ENCODE results near the gene BUB1B.

BUB1B gene

GRCh38 chr15:40229316-40229715 lies 68.4 kb downstream of the BUB1B start:
- Histone ChIP-seq H2BK12ac (ENCODE audit: low read length in 2 of 2) (no peak overlapping the region), H3K36me3 (ENCODE audit: control insufficient read depth in 1 of 2, insufficient read depth in 2 of 2, low read depth in 1 of 2, low read length in 2 of 2) (peaks cover 0 to 3% of the 10 kb centered on the region in 2 experiments), H3K18ac (ENCODE audit: low read depth in 1 of 2, low read length in 2 of 2) (no peak overlapping the region), H3K14ac (ENCODE audit: low read length in 2 of 2) (no peak overlapping the region), H3K27me3 (ENCODE audit: control insufficient read depth in 1 of 2, insufficient read depth in 1 of 2, low read length in 2 of 2) (no peaks in the 10 kb centered on the region), H4K8ac (ENCODE audit: low read length) (no peak overlapping the region), H3K9ac (ENCODE audit: low read length) (no peak overlapping the region), H2BK5ac (ENCODE audit: low read depth, low read length, poor library complexity, severe bottlenecking) (no peak overlapping the region), H2BK120ac (ENCODE audit: low read depth, low read length) (no peak overlapping the region), H4K91ac (ENCODE audit: low read length) (no peak overlapping the region), H3K4me2 (ENCODE audit: low read length, poor library complexity, severe bottlenecking) (no peak overlapping the region), H3K4me3 (ENCODE audit: insufficient read depth in 1 of 2, low read depth in 1 of 2, low read length in 2 of 2) (no peak overlapping the region), H3K4ac (ENCODE audit: low read depth in 1 of 2, low read length in 2 of 2) (no peak overlapping the region), H3K9me3 (ENCODE audit: control insufficient read depth, low read length) (no peaks in the 10 kb centered on the region), H3K23ac (ENCODE audit: low read length in 2 of 2) (no peak overlapping the region), H2AK5ac (ENCODE audit: low read length, severe bottlenecking) (no peak overlapping the region), H3K27ac (ENCODE audit: low read length, poor library complexity, severe bottlenecking) (no peak overlapping the region), H2AFZ (ENCODE audit: low read depth, low read length) (no peak overlapping the region), H2BK15ac (ENCODE audit: low read depth, poor library complexity, severe bottlenecking) (no peak overlapping the region), H3K4me1 (ENCODE audit: control insufficient read depth, insufficient read depth, low read depth, low read length) (no peaks in the 10 kb centered on the region), H3K79me1 (replicated peaks; ENCODE audit: low read length, poor library complexity, severe bottlenecking) (peaks cover 1% of the 10 kb centered on the region)
- DNase-seq: no peak
- 100% methylated on average over 4 of the region's 5 CpGs for WGBS

GRCh38 chr15:40229956-40230355 lies 69.1 kb downstream of the BUB1B start:
- no peak overlapping the region for H3K23ac ChIP-seq (ENCODE audit: low read length in 2 of 2)
- no peak overlapping the region for H3K9ac ChIP-seq (ENCODE audit: low read length)
- no peak overlapping the region for H3K14ac ChIP-seq (ENCODE audit: low read length in 2 of 2)
- no peak overlapping the region for H2BK12ac ChIP-seq (ENCODE audit: low read length in 2 of 2)
- H2BK5ac ChIP-seq (ENCODE audit: low read depth, low read length, poor library complexity, severe bottlenecking): no peak overlapping the region
- no peak overlapping the region for H3K27ac ChIP-seq (ENCODE audit: low read length, poor library complexity, severe bottlenecking)
- no peak overlapping the region for H3K4me3 ChIP-seq (ENCODE audit: insufficient read depth in 1 of 2, low read depth in 1 of 2, low read length in 2 of 2)
- H2BK120ac ChIP-seq (ENCODE audit: low read depth, low read length): no peak overlapping the region
- no peak overlapping the region for H2BK15ac ChIP-seq (ENCODE audit: low read depth, poor library complexity, severe bottlenecking)
- no peak overlapping the region for H4K91ac ChIP-seq (ENCODE audit: low read length)
- H3K9me3 ChIP-seq (ENCODE audit: control insufficient read depth, low read length): no peaks in the 10 kb centered on the region
- no CpG with 5 or more reads among the region's 1 CpG for WGBS
- H3K4ac ChIP-seq (ENCODE audit: low read depth in 1 of 2, low read length in 2 of 2): no peak overlapping the region
- no peak overlapping the region for H4K8ac ChIP-seq (ENCODE audit: low read length)
- H2AFZ ChIP-seq (ENCODE audit: low read depth, low read length): no peak overlapping the region
- H3K18ac ChIP-seq (ENCODE audit: low read depth in 1 of 2, low read length in 2 of 2): no peak overlapping the region
- H2AK5ac ChIP-seq (ENCODE audit: low read length, severe bottlenecking): no peak overlapping the region
- peaks cover 1% of the 10 kb centered on the region for H3K79me1 ChIP-seq (replicated peaks; ENCODE audit: low read length, poor library complexity, severe bottlenecking)
- H3K36me3 ChIP-seq (ENCODE audit: control insufficient read depth in 1 of 2, insufficient read depth in 2 of 2, low read depth in 1 of 2, low read length in 2 of 2): peaks cover 0 to 3% of the 10 kb centered on the region in 2 experiments
- H3K4me1 ChIP-seq (ENCODE audit: control insufficient read depth, insufficient read depth, low read depth, low read length): no peaks in the 10 kb centered on the region
- no peak for DNase-seq
- H3K27me3 ChIP-seq (ENCODE audit: control insufficient read depth in 1 of 2, insufficient read depth in 1 of 2, low read length in 2 of 2): no peaks in the 10 kb centered on the region
- no peak overlapping the region for H3K4me2 ChIP-seq (ENCODE audit: low read length, poor library complexity, severe bottlenecking)

GRCh38 chr15:40232625-40233070 lies 71.8 kb downstream of the BUB1B start:
- H3K27ac ChIP-seq (ENCODE audit: low read length, poor library complexity, severe bottlenecking): no peak overlapping the region
- peak overlapping the region; percentile 69 for H4K8ac ChIP-seq (ENCODE audit: low read length)
- H3K9ac ChIP-seq (ENCODE audit: low read length): peak overlapping the region; percentile 52
- no peak for DNase-seq
- peak overlapping the region in 1 of 2 experiments; percentile 1 for H3K18ac ChIP-seq (ENCODE audit: low read depth in 1 of 2, low read length in 2 of 2)
- H2BK5ac ChIP-seq (ENCODE audit: low read depth, low read length, poor library complexity, severe bottlenecking): no peak overlapping the region
- no peak overlapping the region for H2BK12ac ChIP-seq (ENCODE audit: low read length in 2 of 2)
- H4K91ac ChIP-seq (ENCODE audit: low read length): peak overlapping the region; percentile 36
- H3K9me3 ChIP-seq (ENCODE audit: control insufficient read depth, low read length): no peaks in the 10 kb centered on the region
- peaks cover 0 to under 1% of the 10 kb centered on the region in 2 experiments for H3K27me3 ChIP-seq (ENCODE audit: control insufficient read depth in 1 of 2, insufficient read depth in 1 of 2, low read length in 2 of 2)
- H2BK15ac ChIP-seq (ENCODE audit: low read depth, poor library complexity, severe bottlenecking): no peak overlapping the region
- H3K14ac ChIP-seq (ENCODE audit: low read length in 2 of 2): no peak overlapping the region
- H3K4me1 ChIP-seq (ENCODE audit: control insufficient read depth, insufficient read depth, low read depth, low read length): no peaks in the 10 kb centered on the region
- H2BK120ac ChIP-seq (ENCODE audit: low read depth, low read length): no peak overlapping the region
- no peak overlapping the region for H2AK5ac ChIP-seq (ENCODE audit: low read length, severe bottlenecking)
- no peak overlapping the region for H3K4me2 ChIP-seq (ENCODE audit: low read length, poor library complexity, severe bottlenecking)
- WGBS: 62% methylated on average over 7 of the region's 7 CpGs
- peak overlapping the region; percentile 3 for H2AFZ ChIP-seq (ENCODE audit: low read depth, low read length)
- H3K23ac ChIP-seq (ENCODE audit: low read length in 2 of 2): no peak overlapping the region
- no peak overlapping the region for H3K4me3 ChIP-seq (ENCODE audit: insufficient read depth in 1 of 2, low read depth in 1 of 2, low read length in 2 of 2)
- no peak overlapping the region for H3K4ac ChIP-seq (ENCODE audit: low read depth in 1 of 2, low read length in 2 of 2)
- no peaks in the 10 kb centered on the region for H3K79me1 ChIP-seq (replicated peaks; ENCODE audit: low read length, poor library complexity, severe bottlenecking)
- H3K36me3 ChIP-seq (ENCODE audit: control insufficient read depth in 1 of 2, insufficient read depth in 2 of 2, low read depth in 1 of 2, low read length in 2 of 2): peaks cover 0 to 3% of the 10 kb centered on the region in 2 experiments

- Histone ChIP-seq H2BK5ac (ENCODE audit: low read depth, low read length, poor library complexity, severe bottlenecking) (no peak overlapping the region), H3K4me2 (ENCODE audit: low read length, poor library complexity, severe bottlenecking) (no peak overlapping the region), H3K23ac (ENCODE audit: low read length in 2 of 2) (no peak overlapping the region), H2BK12ac (ENCODE audit: low read length in 2 of 2) (no peak overlapping the region), H3K9ac (ENCODE audit: low read length) (no peak overlapping the region), H3K4me1 (ENCODE audit: control insufficient read depth, insufficient read depth, low read depth, low read length) (peaks cover 7% of the 10 kb centered on the region), H4K91ac (ENCODE audit: low read length) (no peak overlapping the region), H4K8ac (ENCODE audit: low read length) (no peak overlapping the region), H3K18ac (ENCODE audit: low read depth in 1 of 2, low read length in 2 of 2) (no peak overlapping the region), H3K27me3 (ENCODE audit: control insufficient read depth in 1 of 2, insufficient read depth in 1 of 2, low read length in 2 of 2) (peaks cover 0 to 12% of the 10 kb centered on the region in 2 experiments), H2BK120ac (ENCODE audit: low read depth, low read length) (no peak overlapping the region), H3K27ac (ENCODE audit: low read length, poor library complexity, severe bottlenecking) (no peak overlapping the region), H3K4ac (ENCODE audit: low read depth in 1 of 2, low read length in 2 of 2) (no peak overlapping the region), H2AFZ (ENCODE audit: low read depth, low read length) (no peak overlapping the region), H3K14ac (ENCODE audit: low read length in 2 of 2) (no peak overlapping the region), H2BK15ac (ENCODE audit: low read depth, poor library complexity, severe bottlenecking) (no peak overlapping the region), H3K4me3 (ENCODE audit: insufficient read depth in 1 of 2, low read depth in 1 of 2, low read length in 2 of 2) (no peak overlapping the region), H3K79me1 (replicated peaks; ENCODE audit: low read length, poor library complexity, severe bottlenecking) (no peaks in the 10 kb centered on the region), H3K9me3 (ENCODE audit: control insufficient read depth, low read length) (no peaks in the 10 kb centered on the region), H3K36me3 (ENCODE audit: control insufficient read depth in 1 of 2, insufficient read depth in 2 of 2, low read depth in 1 of 2, low read length in 2 of 2) (peaks cover 0 to 3% of the 10 kb centered on the region in 2 experiments), H2AK5ac (ENCODE audit: low read length, severe bottlenecking) (no peak overlapping the region)
- DNase-seq: no peak
- 95% methylated on average over 10 of the region's 11 CpGs for WGBS
Measured at GRCh38 chr15:40233727-40234577, 73.1 kb downstream of the BUB1B start.

Measured in mesenchymal stem cell (in vitro differentiated cells and primary cell).